GM21381 (cell line): ENCODE results near the gene ZNF185.

Experiments
- ATAC-seq: cut with Tn5 transposase; IDR thresholded peaks from one replicate; pipeline ENCODE4 v1.9.1; 2021; ENCODE audit warnings: mild to moderate bottlenecking, moderate library complexity; ENCODE audit not compliant: unreplicated experiment

Gene ZNF185

GRCh38 chrX:152915541-152916241 lies 17.8 kb downstream of the ZNF185 start:
- ATAC-seq, result no peak

- ATAC-seq, result no peak
Observed at GRCh38 chrX:152917656-152918579, 20.1 kb downstream of the ZNF185 start.

GRCh38 chrX:152918707-152919106 lies 20.8 kb downstream of the ZNF185 start:
- no peak for ATAC-seq

- no peak for ATAC-seq
Observed at GRCh38 chrX:152923599-152923998, 25.7 kb downstream of the ZNF185 start.

GRCh38 chrX:152925835-152926234 lies 28.0 kb downstream of the ZNF185 start:
- no peak for ATAC-seq

- no peak for ATAC-seq
Observed at GRCh38 chrX:152926279-152926678, 28.4 kb downstream of the ZNF185 start.

GRCh38 chrX:152926923-152927322 lies 29.1 kb downstream of the ZNF185 start:
- ATAC-seq, result no peak

- no peak for ATAC-seq
Observed at GRCh38 chrX:152927858-152928760, 30.2 kb downstream of the ZNF185 start.

GRCh38 chrX:152928761-152929400 lies 31.0 kb downstream of the ZNF185 start:
- ATAC-seq, result no peak

GRCh38 chrX:152929898-152930297 lies 32.0 kb downstream of the ZNF185 start:
- no peak for ATAC-seq

- no peak for ATAC-seq
Observed at GRCh38 chrX:152930516-152930915, 32.6 kb downstream of the ZNF185 start.

- no peak for ATAC-seq
Observed at GRCh38 chrX:152932144-152932543, 34.3 kb downstream of the ZNF185 start.

- ATAC-seq, result no peak
Observed at GRCh38 chrX:152932598-152933175, 34.8 kb downstream of the ZNF185 start.

GRCh38 chrX:152936306-152936705 lies 38.4 kb downstream of the ZNF185 start:
- ATAC-seq, result no peak

- no peak for ATAC-seq
Observed at GRCh38 chrX:152937236-152937635, 39.4 kb downstream of the ZNF185 start.

- peak; percentile 97 for ATAC-seq
Observed at GRCh38 chrX:152941328-152942076, 43.6 kb downstream of the ZNF185 start.

GRCh38 chrX:152942077-152942442 lies 44.2 kb downstream of the ZNF185 start:
- ATAC-seq, result no peak

- no peak for ATAC-seq
Observed at GRCh38 chrX:152943826-152944225, 46.0 kb downstream of the ZNF185 start.
